B cell (primary cell): ENCODE data around the gene DLL1. TPM values are rescaled to one million over a fixed set of nuclear protein-coding genes. Genes with fewer than 3 reads are reported as not detected.

Source experiments
- ATAC-seq: fragments of 200-7000 bp; cut with Tn5 transposase; one replicate; pipeline ENCODE4 v1.10.0; 2021; ENCODE audit warnings: low read depth, mild to moderate bottlenecking, moderate number of reproducible peaks, moderate library complexity
- CTCF ChIA-PET: fragments of 350-600 bp; sonication (Branson Sonifier 250); formaldehyde crosslinking; loops from one replicate; lab custom pipeline; 2021; ENCODE audit warnings: antibody characterized with exemption, inconsistent platforms; lab: Charles Lee
- POLR2A ChIA-PET: fragments of 350-600 bp; sonication (Branson Sonifier 250); formaldehyde crosslinking; loops from one replicate; lab custom pipeline; 2021; ENCODE audit warnings: antibody characterized with exemption; lab: Charles Lee
- DNase-seq: peaks from one replicate; pipeline ENCODE4 v3.0.0; 2013
- H2AFZ ChIP-seq: 2 replicates; pipeline ENCODE4 v1.6.1; 2012; ENCODE audit warnings: mild to moderate bottlenecking, low read depth, low read length; ENCODE audit not compliant: insufficient read depth, poor library complexity, severe bottlenecking
- H3K27ac ChIP-seq, 2 donors: 1 replicate in 1 of 2; 2 replicates in 1 of 2; pipeline ENCODE4 v1.5.1; 2012 to 2013; ENCODE audit warnings: low read length in 2 of 2, mild to moderate bottlenecking in 2 of 2, moderate library complexity in 1 of 2
- H3K27me3 ChIP-seq, 4 experiments: fragments of 200-600 bp in 1 of 4; sonication (generic) in 1 of 4; replicated peaks in 1 of 4; 1 replicate in 2 of 4; 2 replicates in 2 of 4; pipeline versions ENCODE4 v1.6.1 to v1.7.0; 2013 to 2016; ENCODE audit warnings: low read length in 3 of 4, mild to moderate bottlenecking in 2 of 4, mixed read lengths in 1 of 4, moderate library complexity in 1 of 4; ENCODE audit not compliant: insufficient read depth in 4 of 4, control insufficient read depth in 3 of 4; ENCODE audit errors: control extremely low read depth in 1 of 4
- H3K36me3 ChIP-seq, 2 experiments: replicated peaks in 1 of 2; 1 replicate in 1 of 2; 2 replicates in 1 of 2; pipeline versions ENCODE4 v1.6.1 to v1.7.1; 2013; ENCODE audit warnings: low read length in 1 of 2; ENCODE audit not compliant: insufficient read depth in 2 of 2, control insufficient read depth in 1 of 2; ENCODE audit errors: control extremely low read depth in 1 of 2, extremely low read depth in 1 of 2
- H3K4me1 ChIP-seq, 2 donors: fragments of 200-600 bp in 1 of 2; sonication (generic) in 1 of 2; 1 replicate in 1 of 2; 2 replicates in 1 of 2; pipeline versions ENCODE4 v1.5.1 to v1.6.1; 2013 to 2017; ENCODE audit warnings: low read length in 2 of 2; ENCODE audit not compliant: control insufficient read depth in 2 of 2, insufficient read depth in 2 of 2
- H3K4me2 ChIP-seq: replicated peaks from 2 replicates; pipeline ENCODE3; 2012; ENCODE audit warnings: mild to moderate bottlenecking, low read depth, low read length; ENCODE audit not compliant: poor library complexity, severe bottlenecking
- H3K4me3 ChIP-seq, 5 experiments: fragments of 200-600 bp in 1 of 5; sonication (generic) in 1 of 5; 1 replicate in 3 of 5; 2 replicates in 2 of 5; pipeline versions ENCODE4 v1.5.1 to v1.7.0; 2011 to 2016; ENCODE audit warnings: low read length in 4 of 5, mild to moderate bottlenecking in 4 of 5, low read depth in 2 of 5, control low read depth in 1 of 5, moderate library complexity in 1 of 5; ENCODE audit not compliant: insufficient read depth in 1 of 5; ENCODE audit errors: control extremely low read depth in 1 of 5, extremely low read depth in 1 of 5
- H3K79me2 ChIP-seq: fragments of 200-600 bp; sonication (generic); one replicate; pipeline ENCODE4 v1.6.0; 2016; ENCODE audit warnings: low read length; ENCODE audit not compliant: control insufficient read depth, insufficient read depth
- H3K9ac ChIP-seq: fragments of 200-600 bp; sonication (generic); 2 replicates; pipeline ENCODE4 v1.6.1; 2017; ENCODE audit warnings: mild to moderate bottlenecking, low read length, moderate library complexity
- H3K9me3 ChIP-seq, 3 donors: one replicate each; pipeline versions ENCODE4 v1.6.1 to v1.7.1; 2013; ENCODE audit warnings: low read length in 2 of 3; ENCODE audit not compliant: control insufficient read depth in 2 of 3, insufficient read depth in 1 of 3; ENCODE audit errors: control extremely low read depth in 1 of 3
- H4K20me1 ChIP-seq: 2 replicates; pipeline ENCODE4 v1.6.0; 2012; ENCODE audit warnings: mild to moderate bottlenecking, low read length; ENCODE audit not compliant: insufficient read depth, control insufficient read depth, poor library complexity, severe bottlenecking
- H3K27ac Mint-ChIP-seq: one replicate; pipeline ENCODE4 v1.8.0; 2021; ENCODE audit warnings: mixed read lengths
- H3K27me3 Mint-ChIP-seq: one replicate; pipeline ENCODE4 v1.8.0; 2021; ENCODE audit warnings: mixed read lengths
- H3K4me1 Mint-ChIP-seq: one replicate; pipeline ENCODE4 v1.8.0; 2021; ENCODE audit warnings: mixed read lengths
- H3K4me3 Mint-ChIP-seq: one replicate; pipeline ENCODE4 v1.8.0; 2021; ENCODE audit warnings: mixed read lengths
- H3K9me3 Mint-ChIP-seq: one replicate; pipeline ENCODE4 v1.8.0; 2022; ENCODE audit warnings: mixed read lengths; ENCODE audit not compliant: insufficient read depth
- EZH2 ChIP-seq: IDR thresholded peaks from 2 replicates; pipeline ENCODE4 v1.6.1; 2012; ENCODE audit warnings: borderline replicate concordance, low read depth, mild to moderate bottlenecking, moderate library complexity, low read length; ENCODE audit not compliant: insufficient read depth, poor library complexity, severe bottlenecking
- WGBS: methylation state at CpG from one replicate; pipeline ENCODE4 v1.1.5; 2013; ENCODE audit warnings: missing lambda C conversion rate; ENCODE audit not compliant: insufficient coverage; 5-methylcytosine and 5-hydroxymethylcytosine counted together
- intact Hi-C: fragments of 100-400 bp; cut with micrococcal nuclease; formaldehyde crosslinking; loops from one replicate; pipeline ENCODE4 v1.10.0; 2022
- polyA plus RNA-seq: library from polyadenylated mRNA; depleted of rRNA; stranded (reverse); fragments of >200 nt; gene quantifications from 2 replicates; pipeline ENCODE4 v1.2.3, GENCODE V29; 2012
- total RNA-seq, 2 donors: library from RNA; stranded (reverse); fragments of 120-200 nt in 1 of 2; gene quantifications; 1 replicate in 1 of 2; 2 replicates in 1 of 2; pipeline versions ENCODE4 v1.2.3 to v1.2.4, GENCODE V29; 2013 to 2022
- TF ChIP-seq, protein P1 (sequence below): fragments of 200-600 bp; IDR thresholded peaks from one replicate; pipeline ENCODE4 v1.8.0; 2022; ENCODE audit warnings: antibody characterized with exemption, mild to moderate bottlenecking

Gene DLL1
- total and polyA plus RNA-seq, 2 donors (not counting 1 experiment from before 2014, with no cell fraction given): 1.6 to 6.8 TPM

DNA sequence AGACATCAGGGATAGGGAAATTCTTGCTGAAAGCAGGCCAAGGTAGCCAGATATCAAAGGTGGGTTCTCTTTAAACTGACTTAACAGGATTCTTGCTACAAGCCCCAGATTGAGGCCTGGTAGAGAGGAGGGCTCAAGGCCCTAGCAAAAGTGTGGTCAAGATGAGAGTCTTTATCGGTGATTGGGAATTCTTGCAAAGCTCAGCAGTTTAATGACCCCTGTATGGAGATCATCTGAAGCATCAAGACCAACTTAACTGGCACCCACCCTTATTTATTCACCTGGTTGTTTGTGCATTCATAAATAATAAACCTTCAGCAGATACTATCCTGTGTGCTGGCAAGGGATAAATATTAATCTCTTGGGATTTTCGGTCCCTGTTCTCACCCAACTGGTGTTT is 22.0 kb upstream of the DLL1 start:
- peaks cover 81% of the 10 kb centered on the region for H3K79me2 ChIP-seq
- H3K4me1 ChIP-seq: peaks cover 4 to 20% of the 10 kb centered on the region in 2 donors
- no peak overlapping the region for H3K4me2 ChIP-seq
- DNase-seq (no peak), ATAC-seq (no peak)
- no peak overlapping the region for H2AFZ ChIP-seq
- no CpG with 5 or more reads among the region's 2 CpGs for WGBS
- H3K27ac ChIP-seq: no peak overlapping the region
- H3K4me1 Mint-ChIP-seq: peaks cover 43% of the 10 kb centered on the region
- H3K4me3 ChIP-seq: no peak overlapping the region
- H3K9ac ChIP-seq: no peak overlapping the region
- H3K9me3 Mint-ChIP-seq: no peaks in the 10 kb centered on the region
- no peak overlapping the region for H3K27ac Mint-ChIP-seq
- H3K27me3 ChIP-seq: no peaks in the 10 kb centered on the region
- ChIA-PET POLR2A (no interaction called here), CTCF (no interaction called here)
- no peaks in the 10 kb centered on the region for H3K9me3 ChIP-seq
- H3K4me3 Mint-ChIP-seq: no peak overlapping the region
- TF ChIP-seq, protein P1, sequence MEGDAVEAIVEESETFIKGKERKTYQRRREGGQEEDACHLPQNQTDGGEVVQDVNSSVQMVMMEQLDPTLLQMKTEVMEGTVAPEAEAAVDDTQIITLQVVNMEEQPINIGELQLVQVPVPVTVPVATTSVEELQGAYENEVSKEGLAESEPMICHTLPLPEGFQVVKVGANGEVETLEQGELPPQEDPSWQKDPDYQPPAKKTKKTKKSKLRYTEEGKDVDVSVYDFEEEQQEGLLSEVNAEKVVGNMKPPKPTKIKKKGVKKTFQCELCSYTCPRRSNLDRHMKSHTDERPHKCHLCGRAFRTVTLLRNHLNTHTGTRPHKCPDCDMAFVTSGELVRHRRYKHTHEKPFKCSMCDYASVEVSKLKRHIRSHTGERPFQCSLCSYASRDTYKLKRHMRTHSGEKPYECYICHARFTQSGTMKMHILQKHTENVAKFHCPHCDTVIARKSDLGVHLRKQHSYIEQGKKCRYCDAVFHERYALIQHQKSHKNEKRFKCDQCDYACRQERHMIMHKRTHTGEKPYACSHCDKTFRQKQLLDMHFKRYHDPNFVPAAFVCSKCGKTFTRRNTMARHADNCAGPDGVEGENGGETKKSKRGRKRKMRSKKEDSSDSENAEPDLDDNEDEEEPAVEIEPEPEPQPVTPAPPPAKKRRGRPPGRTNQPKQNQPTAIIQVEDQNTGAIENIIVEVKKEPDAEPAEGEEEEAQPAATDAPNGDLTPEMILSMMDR: no peak
- no peak for TF ChIP-seq EZH2
- H3K27me3 Mint-ChIP-seq: no peaks in the 10 kb centered on the region
- peaks cover 78% of the 10 kb centered on the region for H4K20me1 ChIP-seq
- intact Hi-C loops: no loop called here
- peaks cover 0 to 14% of the 10 kb centered on the region in 2 experiments for H3K36me3 ChIP-seq

- Mint-ChIP-seq H3K9me3 (no peaks in the 10 kb centered on the region), H3K4me1 (peaks cover 53% of the 10 kb centered on the region), H3K4me3 (no peak overlapping the region), H3K27me3 (no peaks in the 10 kb centered on the region), H3K27ac (no peak overlapping the region)
- no peak overlapping the region for H2AFZ ChIP-seq
- DNase-seq: no peak
- peaks cover 69% of the 10 kb centered on the region for H4K20me1 ChIP-seq
- H3K79me2 ChIP-seq: peaks cover 83% of the 10 kb centered on the region
- intact Hi-C loops: no loop called here
- H3K9ac ChIP-seq: no peak overlapping the region
- H3K9me3 ChIP-seq: no peaks in the 10 kb centered on the region
- ATAC-seq: no peak
- ChIA-PET CTCF (interaction anchor here (0.9 kb wide), 1 partner anchor 218 kb away, joined by 3 read pairs; no protein-coding TSS in a partner anchor), POLR2A (no interaction called here)
- peaks cover 0 to 5% of the 10 kb centered on the region in 2 experiments for H3K36me3 ChIP-seq
- H3K4me3 ChIP-seq: no peak overlapping the region
- WGBS: no CpG with 5 or more reads among the region's 5 CpGs
- peaks cover 14 to 28% of the 10 kb centered on the region in 2 donors for H3K4me1 ChIP-seq
- H3K4me2 ChIP-seq: no peak overlapping the region
- no peaks in the 10 kb centered on the region for H3K27me3 ChIP-seq
- TF ChIP-seq EZH2: no peak
- TF ChIP-seq, protein P1: no peak
- no peak overlapping the region for H3K27ac ChIP-seq
These were observed 20.8 kb upstream of the DLL1 start for GRCh38 chr6:170311696-170312095.
